Endothelial cell (in vitro differentiated cells): Measurements from ENCODE around the gene DIP2A. TPM values are rescaled to one million over a fixed set of nuclear protein-coding genes. Genes with fewer than 3 reads are reported as not detected.

Source experiments
- DNase-seq: peaks from one replicate; pipeline ENCODE4 v3.0.0; 2021; ENCODE audit warnings: low spot score
- H3K27ac Mint-ChIP-seq: one replicate; pipeline ENCODE4 v1.8.0; 2021; ENCODE audit warnings: mixed read lengths, inconsistent platforms; ENCODE audit not compliant: unreplicated experiment
- H3K27me3 Mint-ChIP-seq: one replicate; pipeline ENCODE4 v1.8.0; 2021; ENCODE audit warnings: mild to moderate bottlenecking, moderate library complexity, mixed read lengths, inconsistent platforms; ENCODE audit not compliant: unreplicated experiment
- H3K36me3 Mint-ChIP-seq: one replicate; pipeline ENCODE4 v1.8.0; 2021; ENCODE audit warnings: mild to moderate bottlenecking, low read depth, mixed read lengths, inconsistent platforms; ENCODE audit not compliant: unreplicated experiment
- H3K4me1 Mint-ChIP-seq: one replicate; pipeline ENCODE4 v1.8.0; 2021; ENCODE audit warnings: mild to moderate bottlenecking, mixed read lengths, inconsistent platforms; ENCODE audit not compliant: unreplicated experiment
- H3K4me3 Mint-ChIP-seq: one replicate; pipeline ENCODE4 v1.8.0; 2021; ENCODE audit warnings: mild to moderate bottlenecking, mixed read lengths, inconsistent platforms; ENCODE audit not compliant: unreplicated experiment
- H3K9me3 Mint-ChIP-seq: one replicate; pipeline ENCODE4 v1.8.0; 2021; ENCODE audit warnings: mixed read lengths, inconsistent platforms; ENCODE audit not compliant: unreplicated experiment
- total RNA-seq: library from RNA; stranded (reverse); fragmentation: NEBNext Ultra II Directional; extraction: Animal tissue kit (Norgen Biotek cat#: 25700); gene quantifications from one replicate; pipeline ENCODE4 v1.2.1, GENCODE V29; 2021; ENCODE audit not compliant: unreplicated experiment
- TF ChIP-seq, protein P1 (sequence below): fragments of 200-600 bp; sonication (generic); IDR thresholded peaks from one replicate; pipeline ENCODE4 v1.5.0; 2021; ENCODE audit warnings: antibody characterized with exemption; ENCODE audit not compliant: unreplicated experiment

The DIP2A gene
- total RNA-seq, 1 donor from 2014 or later = 80.2 TPM

- TF ChIP-seq, protein P1, sequence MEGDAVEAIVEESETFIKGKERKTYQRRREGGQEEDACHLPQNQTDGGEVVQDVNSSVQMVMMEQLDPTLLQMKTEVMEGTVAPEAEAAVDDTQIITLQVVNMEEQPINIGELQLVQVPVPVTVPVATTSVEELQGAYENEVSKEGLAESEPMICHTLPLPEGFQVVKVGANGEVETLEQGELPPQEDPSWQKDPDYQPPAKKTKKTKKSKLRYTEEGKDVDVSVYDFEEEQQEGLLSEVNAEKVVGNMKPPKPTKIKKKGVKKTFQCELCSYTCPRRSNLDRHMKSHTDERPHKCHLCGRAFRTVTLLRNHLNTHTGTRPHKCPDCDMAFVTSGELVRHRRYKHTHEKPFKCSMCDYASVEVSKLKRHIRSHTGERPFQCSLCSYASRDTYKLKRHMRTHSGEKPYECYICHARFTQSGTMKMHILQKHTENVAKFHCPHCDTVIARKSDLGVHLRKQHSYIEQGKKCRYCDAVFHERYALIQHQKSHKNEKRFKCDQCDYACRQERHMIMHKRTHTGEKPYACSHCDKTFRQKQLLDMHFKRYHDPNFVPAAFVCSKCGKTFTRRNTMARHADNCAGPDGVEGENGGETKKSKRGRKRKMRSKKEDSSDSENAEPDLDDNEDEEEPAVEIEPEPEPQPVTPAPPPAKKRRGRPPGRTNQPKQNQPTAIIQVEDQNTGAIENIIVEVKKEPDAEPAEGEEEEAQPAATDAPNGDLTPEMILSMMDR = no peak
- Mint-ChIP-seq H3K36me3 (peaks cover 10% of the 10 kb centered on the region), H3K27me3 (peaks cover 2% of the 10 kb centered on the region), H3K27ac (no peak overlapping the region), H3K4me1 (peaks cover 6% of the 10 kb centered on the region), H3K4me3 (no peak overlapping the region), H3K9me3 (no peaks in the 10 kb centered on the region)
- DNase-seq = no peak
Observed at GRCh38 chr21:46486481-46487126, 27.9 kb downstream of the DIP2A start.

DNA sequence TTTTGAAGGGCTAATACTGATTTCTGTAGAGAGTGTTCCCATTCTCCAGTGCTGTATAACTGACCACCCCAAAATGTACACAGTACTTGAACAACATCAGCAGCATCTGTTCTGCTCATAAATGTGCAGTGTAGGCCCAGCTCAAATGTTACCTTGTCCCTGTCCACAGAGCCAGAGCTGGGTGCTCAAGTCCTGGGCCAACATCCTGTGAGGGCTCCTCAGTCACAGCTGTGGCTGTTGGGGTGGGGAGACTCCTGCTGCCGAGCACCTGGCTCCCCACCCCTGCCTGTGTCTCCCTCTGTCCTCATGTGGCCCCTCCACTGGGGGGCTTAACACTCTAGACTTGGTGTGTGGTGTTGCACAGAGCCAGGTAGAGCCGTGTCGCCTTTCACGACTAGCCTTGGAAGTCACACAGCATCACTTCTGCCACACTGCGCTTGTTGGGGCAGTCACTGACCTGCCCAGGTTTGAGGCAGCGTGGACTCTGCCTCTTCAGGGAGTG lies 30.5 kb downstream of the DIP2A start:
- H3K4me3 Mint-ChIP-seq = no peak overlapping the region
- H3K9me3 Mint-ChIP-seq = no peaks in the 10 kb centered on the region
- peaks cover 6% of the 10 kb centered on the region for H3K4me1 Mint-ChIP-seq
- H3K27me3 Mint-ChIP-seq = no peaks in the 10 kb centered on the region
- TF ChIP-seq, protein P1 = no peak
- no peak overlapping the region for H3K27ac Mint-ChIP-seq
- DNase-seq = no peak
- peaks cover 19% of the 10 kb centered on the region for H3K36me3 Mint-ChIP-seq

GRCh38 chr21:46489800-46490199 lies 31.1 kb downstream of the DIP2A start:
- no peak overlapping the region for H3K4me3 Mint-ChIP-seq
- H3K36me3 Mint-ChIP-seq = peaks cover 19% of the 10 kb centered on the region
- H3K9me3 Mint-ChIP-seq = no peaks in the 10 kb centered on the region
- H3K4me1 Mint-ChIP-seq = peaks cover 9% of the 10 kb centered on the region
- TF ChIP-seq, protein P1 = no peak
- DNase-seq = no peak
- no peaks in the 10 kb centered on the region for H3K27me3 Mint-ChIP-seq
- H3K27ac Mint-ChIP-seq = no peak overlapping the region

GRCh38 chr21:46491553-46491952 lies 32.9 kb downstream of the DIP2A start:
- H3K4me3 Mint-ChIP-seq = no peak overlapping the region
- TF ChIP-seq, protein P1 = no peak
- H3K36me3 Mint-ChIP-seq = peaks cover 22% of the 10 kb centered on the region
- H3K4me1 Mint-ChIP-seq = peaks cover 8% of the 10 kb centered on the region
- DNase-seq = no peak
- no peaks in the 10 kb centered on the region for H3K9me3 Mint-ChIP-seq
- no peak overlapping the region for H3K27ac Mint-ChIP-seq
- no peaks in the 10 kb centered on the region for H3K27me3 Mint-ChIP-seq

- no peak for DNase-seq
- Mint-ChIP-seq H3K36me3 (peaks cover 21% of the 10 kb centered on the region), H3K27me3 (no peaks in the 10 kb centered on the region), H3K27ac (no peak overlapping the region), H3K4me3 (no peak overlapping the region), H3K4me1 (peaks cover 3% of the 10 kb centered on the region), H3K9me3 (no peaks in the 10 kb centered on the region)
- TF ChIP-seq, protein P1 = no peak
Observed at GRCh38 chr21:46492851-46493250, 34.2 kb downstream of the DIP2A start.
